Nephron (organoid): Measurements from ENCODE around the gene KIFC3.
A peak's percentile ranks its signal among the peaks of the same experiment; 100 is the strongest.

Experiments used
- H3K27ac Mint-ChIP-seq, 3 experiments: 2 replicates each; pipeline ENCODE4 v1.8.0; 2020; ENCODE audit warnings: mixed read lengths in 3 of 3, mild to moderate bottlenecking in 2 of 3, moderate library complexity in 1 of 3
- H3K27me3 Mint-ChIP-seq: 2 replicates; pipeline ENCODE4 v1.8.0; 2021; ENCODE audit warnings: low read depth, mild to moderate bottlenecking, moderate library complexity, mixed read lengths
- H3K36me3 Mint-ChIP-seq: 2 replicates; pipeline ENCODE4 v1.8.0; 2020; ENCODE audit warnings: low read depth, mixed read lengths
- H3K4me1 Mint-ChIP-seq: 2 replicates; pipeline ENCODE4 v1.8.0; 2020; ENCODE audit warnings: mixed read lengths
- H3K4me3 Mint-ChIP-seq, 3 experiments: 2 replicates each; pipeline ENCODE4 v1.8.0; 2020; ENCODE audit warnings: mild to moderate bottlenecking in 3 of 3, mixed read lengths in 3 of 3, moderate library complexity in 2 of 3
- H3K9me3 Mint-ChIP-seq: 2 replicates; pipeline ENCODE4 v1.8.0; 2020; ENCODE audit warnings: mixed read lengths
- TF ChIP-seq, protein P1 (sequence below), 3 experiments: fragments of 200-600 bp; sonication (generic); IDR thresholded peaks; one replicate each; pipeline ENCODE4 v1.5.0; 2021; ENCODE audit warnings: antibody characterized with exemption in 3 of 3; ENCODE audit not compliant: unreplicated experiment in 3 of 3

Gene KIFC3

DNA sequence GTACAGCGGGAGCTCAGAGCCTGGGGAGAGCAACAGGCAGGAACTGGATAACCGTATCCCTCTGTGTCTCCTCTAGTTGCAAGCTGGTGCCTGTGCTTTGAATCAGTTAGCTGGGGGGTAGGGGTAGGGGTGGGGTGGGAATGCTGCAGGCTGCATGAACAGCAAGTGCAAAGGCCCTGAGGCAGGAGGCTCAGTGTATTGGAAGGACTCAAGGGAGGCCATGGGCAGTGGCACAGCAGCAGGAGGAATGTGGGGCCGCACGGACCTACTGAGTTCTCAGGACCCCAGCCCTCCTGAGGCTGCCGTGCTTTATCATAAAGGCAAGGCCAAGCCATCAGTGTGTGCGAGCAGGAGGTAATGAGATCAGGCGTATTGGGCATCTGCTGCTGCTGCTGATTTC is 63.4 kb downstream of the KIFC3 start:
- Mint-ChIP-seq H3K27ac (no peak overlapping the region), H3K36me3 (no peaks in the 10 kb centered on the region), H3K4me3 (no peak overlapping the region), H3K9me3 (no peaks in the 10 kb centered on the region), H3K4me1 (peaks cover 48% of the 10 kb centered on the region), H3K27me3 (no peaks in the 10 kb centered on the region)
- TF ChIP-seq, protein P1, sequence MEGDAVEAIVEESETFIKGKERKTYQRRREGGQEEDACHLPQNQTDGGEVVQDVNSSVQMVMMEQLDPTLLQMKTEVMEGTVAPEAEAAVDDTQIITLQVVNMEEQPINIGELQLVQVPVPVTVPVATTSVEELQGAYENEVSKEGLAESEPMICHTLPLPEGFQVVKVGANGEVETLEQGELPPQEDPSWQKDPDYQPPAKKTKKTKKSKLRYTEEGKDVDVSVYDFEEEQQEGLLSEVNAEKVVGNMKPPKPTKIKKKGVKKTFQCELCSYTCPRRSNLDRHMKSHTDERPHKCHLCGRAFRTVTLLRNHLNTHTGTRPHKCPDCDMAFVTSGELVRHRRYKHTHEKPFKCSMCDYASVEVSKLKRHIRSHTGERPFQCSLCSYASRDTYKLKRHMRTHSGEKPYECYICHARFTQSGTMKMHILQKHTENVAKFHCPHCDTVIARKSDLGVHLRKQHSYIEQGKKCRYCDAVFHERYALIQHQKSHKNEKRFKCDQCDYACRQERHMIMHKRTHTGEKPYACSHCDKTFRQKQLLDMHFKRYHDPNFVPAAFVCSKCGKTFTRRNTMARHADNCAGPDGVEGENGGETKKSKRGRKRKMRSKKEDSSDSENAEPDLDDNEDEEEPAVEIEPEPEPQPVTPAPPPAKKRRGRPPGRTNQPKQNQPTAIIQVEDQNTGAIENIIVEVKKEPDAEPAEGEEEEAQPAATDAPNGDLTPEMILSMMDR (IDR thresholded peaks at IDR 0.05; ENCODE audit: unreplicated experiment in 3 of 3) = no peak

DNA sequence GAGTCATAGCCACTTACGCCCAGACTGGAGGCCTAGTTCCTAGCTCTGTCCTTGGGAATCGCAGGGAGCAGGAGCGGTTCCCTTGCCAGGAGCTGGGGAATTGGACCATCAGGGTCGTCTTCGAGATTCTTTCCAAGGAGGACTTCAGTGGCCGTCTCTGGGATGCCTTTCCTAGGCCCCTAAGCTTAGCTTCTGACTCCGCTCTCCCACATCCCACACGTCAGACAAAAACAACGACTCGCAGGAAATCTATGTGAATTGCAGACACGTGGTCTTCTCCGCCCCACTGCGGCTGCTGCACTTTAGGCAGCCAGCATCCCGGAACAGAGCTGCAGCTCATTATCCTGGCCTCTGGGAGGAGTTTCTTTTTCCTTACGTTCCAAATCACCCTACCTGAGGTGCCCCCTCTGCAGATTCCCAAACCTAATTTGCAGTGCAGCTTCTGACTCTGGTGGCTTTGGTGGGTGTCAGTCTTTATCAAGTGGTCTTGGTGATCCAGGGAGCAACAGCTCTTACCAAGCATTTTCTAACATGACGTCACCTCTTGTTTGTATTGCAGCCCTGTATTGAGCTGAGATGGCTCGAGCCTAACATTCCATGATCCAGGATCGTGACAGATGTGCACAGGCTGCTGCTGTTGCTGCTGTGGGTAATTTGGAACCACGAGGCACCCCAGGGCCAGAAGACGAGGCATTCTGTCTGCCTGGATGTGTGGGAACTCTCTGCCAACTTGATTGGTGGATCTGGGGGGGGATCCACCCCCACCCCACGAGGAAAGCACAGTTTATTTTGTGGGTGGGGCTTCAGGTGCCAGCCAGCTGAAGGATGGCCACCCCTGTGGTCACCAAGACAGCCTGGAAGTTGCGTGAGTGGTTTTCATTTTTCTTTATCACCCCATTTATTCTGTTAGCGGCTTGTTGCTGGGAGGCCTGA is 65.6 kb downstream of the KIFC3 start:
- peak overlapping the region; percentile 94 to 99 (median 98) for H3K27ac Mint-ChIP-seq
- TF ChIP-seq, protein P1 (IDR thresholded peaks at IDR 0.05; ENCODE audit: unreplicated experiment in 3 of 3) = peak; percentile 20 to 30 (median 30)
- H3K27me3 Mint-ChIP-seq = no peaks in the 10 kb centered on the region
- H3K4me1 Mint-ChIP-seq = peaks cover 28% of the 10 kb centered on the region
- peak overlapping the region; percentile 88 to 93 (median 90) for H3K4me3 Mint-ChIP-seq
- H3K9me3 Mint-ChIP-seq = peaks cover 5% of the 10 kb centered on the region
- no peaks in the 10 kb centered on the region for H3K36me3 Mint-ChIP-seq

DNA sequence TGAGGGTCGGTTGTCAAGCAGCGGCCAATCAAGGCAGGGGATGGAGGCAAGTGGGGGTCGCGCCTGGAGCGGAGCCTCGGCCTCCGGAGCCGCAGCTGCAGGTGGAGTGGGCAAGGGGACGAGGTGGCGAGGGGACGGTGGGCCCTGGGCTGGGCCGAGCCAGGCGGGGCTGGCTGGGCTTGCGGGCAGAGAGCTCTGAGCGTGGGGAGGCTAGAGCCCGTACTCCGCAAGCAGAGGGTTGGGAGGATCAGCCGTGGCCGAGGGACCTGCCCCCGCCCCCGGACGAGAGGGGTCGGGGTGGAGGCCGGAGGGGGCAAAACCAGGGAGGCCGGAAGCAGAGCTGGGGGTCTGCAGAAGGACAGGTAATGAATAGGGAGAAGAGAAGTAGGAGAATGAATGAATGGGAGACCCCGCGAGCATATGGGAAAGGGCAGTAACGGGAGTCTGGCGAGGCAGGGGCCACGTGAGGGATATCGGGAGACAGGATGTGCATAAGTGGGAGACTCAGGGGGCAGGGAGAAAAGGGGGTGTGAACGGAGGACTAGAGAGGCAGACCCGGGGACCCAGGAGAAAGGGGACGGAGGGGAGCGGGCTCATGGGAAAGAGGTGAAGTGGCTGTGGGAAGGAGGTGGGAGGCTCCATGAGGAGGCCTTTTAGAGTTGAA is 66.4 kb downstream of the KIFC3 start, which contains the start of gene KATNB1:
Gene KATNB1 (plus strand): TSS at position 16 of the 664 bp plus-strand sequence. CDS start 1,474 bp downstream, outside the sequence.
- Mint-ChIP-seq H3K9me3 (peaks cover 5% of the 10 kb centered on the region), H3K4me3 (peak within 1 kb of the TSS; percentile 88 to 93 (median 90)), H3K4me1 (peaks cover 25% of the 10 kb centered on the region), H3K27ac (peak within 1 kb of the TSS; percentile 94 to 99 (median 98)), H3K36me3 (no peaks in the 10 kb centered on the region), H3K27me3 (no peaks in the 10 kb centered on the region)
- TF ChIP-seq, protein P1 (IDR thresholded peaks at IDR 0.05; ENCODE audit: unreplicated experiment in 3 of 3) = no peak

DNA sequence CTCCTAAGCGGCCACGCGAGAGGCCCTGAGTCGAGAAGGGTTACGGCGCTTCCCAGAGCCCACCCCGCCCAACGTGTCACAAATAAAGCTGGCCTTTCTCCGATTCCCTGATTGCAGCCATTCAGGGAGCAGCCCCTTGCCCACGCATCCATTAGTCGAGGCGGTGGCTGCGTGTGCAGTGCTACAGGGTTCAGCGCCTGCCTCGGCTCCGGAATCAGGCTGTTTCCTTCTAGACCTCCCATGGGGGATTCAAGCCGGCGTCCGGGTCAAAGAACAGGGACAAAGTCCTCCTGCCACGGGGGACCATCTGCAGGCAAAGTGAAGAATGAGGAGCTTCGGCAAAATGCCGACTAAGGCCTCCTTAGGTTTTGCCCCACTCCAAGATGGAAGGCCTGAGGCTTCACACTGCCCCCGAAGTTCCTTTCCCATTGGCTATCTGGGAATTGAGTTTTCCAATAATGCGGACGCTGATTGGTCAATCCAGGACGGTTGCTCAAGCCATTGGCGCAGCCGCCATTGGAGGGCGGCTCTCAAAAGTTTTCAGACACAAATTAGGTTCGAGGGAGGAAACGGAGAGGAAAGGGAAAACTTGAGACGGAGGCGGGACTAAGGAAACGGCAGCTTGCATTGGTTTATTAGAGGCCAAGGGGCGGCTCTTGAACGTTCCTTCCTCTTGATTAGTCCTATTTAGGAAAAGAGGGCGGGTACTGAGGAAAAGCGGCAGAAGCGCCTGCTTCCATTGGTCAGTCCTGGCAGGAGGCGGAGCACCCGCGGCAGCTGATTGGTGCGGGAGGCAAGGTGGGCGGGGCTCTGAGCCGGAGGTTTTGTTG is 67.2 kb downstream of the KIFC3 start:
- Mint-ChIP-seq H3K4me3 (peak overlapping the region; percentile 88 to 93 (median 90)), H3K27ac (peak overlapping the region; percentile 94 to 99 (median 98)), H3K27me3 (no peaks in the 10 kb centered on the region), H3K4me1 (peaks cover 23% of the 10 kb centered on the region), H3K36me3 (no peaks in the 10 kb centered on the region), H3K9me3 (peaks cover 5% of the 10 kb centered on the region)
- TF ChIP-seq, protein P1 (IDR thresholded peaks at IDR 0.05; ENCODE audit: unreplicated experiment in 3 of 3) = no peak

DNA sequence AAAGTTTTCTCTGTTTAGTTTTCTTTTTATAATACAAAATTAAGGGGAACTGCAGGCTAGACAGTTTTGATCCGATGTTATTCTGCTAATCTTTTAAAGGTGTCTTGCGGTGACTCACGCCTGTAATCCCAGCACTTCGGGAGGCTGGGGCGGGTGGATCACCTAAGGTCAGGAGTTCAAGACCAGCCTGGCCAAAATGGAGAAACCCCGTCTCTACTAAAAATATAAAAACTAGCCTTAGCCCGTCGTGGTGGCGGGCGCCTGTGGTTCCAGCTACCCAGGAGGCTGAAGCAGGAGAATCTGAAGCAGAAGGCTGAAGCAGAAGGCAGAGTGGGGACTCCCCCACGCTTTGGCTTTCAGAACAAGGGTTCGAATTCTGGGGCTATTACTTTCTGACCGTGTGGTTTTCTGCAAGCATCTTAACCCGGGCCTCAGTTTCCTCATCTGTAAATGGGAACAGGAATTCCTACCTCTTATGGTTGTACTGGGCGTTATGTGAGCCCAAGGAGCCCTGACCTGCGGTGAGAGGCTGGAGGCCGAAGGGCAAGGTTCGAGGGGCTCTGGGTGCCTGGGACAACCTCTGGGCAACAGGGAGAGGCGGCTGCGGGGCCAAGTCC is 67.9 kb downstream of the KIFC3 start:
- Mint-ChIP-seq H3K27ac (peak overlapping the region; percentile 94 to 99 (median 98)), H3K36me3 (no peaks in the 10 kb centered on the region), H3K27me3 (no peaks in the 10 kb centered on the region), H3K4me1 (peaks cover 23% of the 10 kb centered on the region), H3K9me3 (peaks cover 5% of the 10 kb centered on the region), H3K4me3 (peak overlapping the region; percentile 88 to 93 (median 90))
- TF ChIP-seq, protein P1 (IDR thresholded peaks at IDR 0.05; ENCODE audit: unreplicated experiment in 3 of 3) = no peak
